Caki2 (cell line): ENCODE data around the gene GKN2. TPM values are rescaled to one million over a fixed set of nuclear protein-coding genes. Genes with fewer than 3 reads are reported as not detected.
"Not testable (repeated sequence)": the region's sequence is repeated elsewhere in the genome, so short reads cannot be mapped to it uniquely, and the experiment has no call there.

Source experiments
- DNase-seq: peaks from one replicate; pipeline ENCODE4 v3.0.0-alpha.2; 2015; ENCODE audit warnings: low read depth
- in situ Hi-C: cut with HindIII; loops from 2 replicates; pipeline ENCODE4 v1.10.0; 2016; ENCODE audit warnings: low sequenced_read_pairs, low pct_unique_long_range_greater_than_20kb, mixed read lengths
- total RNA-seq: library from RNA; depleted of rRNA; stranded (reverse); fragments of >200 nt; shearing (Covaris generic); gene quantifications from 2 replicates; pipeline ENCODE4 v1.2.3, GENCODE V29; 2014; ENCODE audit warnings: low replicate concordance

Gene GKN2
- total RNA-seq, 1 experiment from 2014 or later: not detected

DNA sequence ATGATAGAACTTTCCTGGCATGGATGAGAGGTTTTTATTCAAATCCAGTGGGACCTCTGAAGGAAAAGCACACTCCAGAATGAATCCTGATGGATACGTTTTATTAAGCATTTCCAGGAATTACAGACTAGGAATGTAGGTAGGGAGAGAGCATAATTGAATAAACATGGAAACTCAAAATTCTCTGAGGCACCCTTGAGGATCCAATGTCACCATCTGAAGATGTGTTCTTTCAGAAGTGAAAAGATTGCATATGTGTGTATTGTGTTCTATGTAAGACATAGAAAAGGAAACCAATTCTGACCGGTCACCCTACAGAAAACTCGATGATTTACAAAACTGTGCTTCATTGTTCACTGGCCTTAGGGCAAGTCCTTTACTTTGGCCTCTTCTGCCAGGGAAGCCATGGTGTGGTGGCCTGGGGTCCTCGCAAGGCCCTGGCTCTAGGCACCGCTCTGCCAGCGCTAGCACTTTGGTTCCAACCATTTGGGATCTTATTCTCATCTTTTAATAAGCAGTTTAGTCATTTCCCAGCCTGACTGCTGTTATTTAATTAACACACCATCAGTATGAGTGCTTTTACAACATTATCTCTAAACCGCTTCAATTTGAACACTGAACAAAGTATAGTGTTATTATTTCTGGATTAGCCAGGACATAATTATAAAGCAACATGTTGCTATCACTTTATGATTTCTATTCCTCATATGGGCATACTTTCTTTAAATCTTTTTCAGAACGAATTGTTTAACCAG is 17.2 kb upstream of the GKN2 start:
- in situ Hi-C loops: no loop called here
- DNase-seq: no peak

DNA sequence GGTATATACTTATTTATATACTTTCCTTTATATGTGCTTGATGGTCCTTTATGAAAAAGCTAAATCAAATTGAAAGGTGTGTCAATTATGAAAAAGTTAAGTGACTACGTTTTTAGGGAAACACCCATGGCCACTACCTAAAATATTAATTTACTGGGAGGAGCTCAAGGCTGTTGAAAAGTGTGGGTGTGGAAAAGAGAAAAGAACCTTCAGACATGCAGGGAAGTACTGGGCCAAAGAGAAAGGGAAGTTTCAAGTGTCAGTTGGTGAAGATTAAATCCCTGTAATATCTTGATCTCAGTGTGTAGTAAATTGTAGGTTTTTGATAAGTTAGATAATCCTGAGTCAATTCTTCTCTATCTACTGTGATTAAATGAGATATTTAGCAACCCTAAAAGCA is 15.5 kb upstream of the GKN2 start:
- DNase-seq: no peak
- in situ Hi-C loops: no loop called here

DNA sequence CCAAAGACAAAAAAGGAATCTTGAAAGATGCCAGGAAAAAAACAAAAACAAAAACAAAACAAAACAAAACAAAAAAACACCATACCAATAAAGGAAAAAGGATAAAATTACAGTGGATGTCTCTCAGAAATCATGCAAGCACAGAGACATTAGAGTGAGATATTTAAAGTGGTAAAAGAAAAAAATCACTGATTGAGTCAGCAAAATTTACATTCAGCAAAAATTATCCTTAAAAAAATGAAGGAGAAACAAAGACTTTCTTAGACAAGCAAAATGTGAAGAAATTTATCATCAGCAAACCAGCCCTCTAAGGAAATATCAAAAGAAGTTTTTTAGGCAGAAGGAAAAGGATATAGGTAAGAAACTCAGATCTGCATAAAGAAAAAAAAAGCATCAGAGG is 11.6 kb upstream of the GKN2 start:
- in situ Hi-C loops: no loop called here
- DNase-seq: no peak

DNA sequence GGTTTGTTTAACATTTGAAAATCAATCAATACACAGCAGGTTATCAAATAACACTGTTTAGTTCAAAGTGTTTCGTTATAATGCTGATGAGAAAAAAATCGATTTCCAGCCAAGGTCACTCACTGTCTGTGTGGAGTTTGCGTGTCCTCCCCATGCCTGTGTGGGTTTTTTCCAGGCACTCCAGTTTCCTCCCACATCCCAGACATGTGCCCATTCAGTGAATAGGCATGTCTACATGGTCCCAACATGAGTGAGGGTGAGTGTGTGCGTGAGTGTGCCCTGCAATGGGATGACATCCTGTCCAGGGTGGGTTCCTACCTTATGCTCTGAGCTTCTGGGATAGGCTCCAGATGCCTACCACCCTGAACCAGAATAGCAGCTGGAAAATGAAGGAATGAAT is 8.7 kb upstream of the GKN2 start:
- in situ Hi-C loops: no loop called here
- no peak for DNase-seq

DNA sequence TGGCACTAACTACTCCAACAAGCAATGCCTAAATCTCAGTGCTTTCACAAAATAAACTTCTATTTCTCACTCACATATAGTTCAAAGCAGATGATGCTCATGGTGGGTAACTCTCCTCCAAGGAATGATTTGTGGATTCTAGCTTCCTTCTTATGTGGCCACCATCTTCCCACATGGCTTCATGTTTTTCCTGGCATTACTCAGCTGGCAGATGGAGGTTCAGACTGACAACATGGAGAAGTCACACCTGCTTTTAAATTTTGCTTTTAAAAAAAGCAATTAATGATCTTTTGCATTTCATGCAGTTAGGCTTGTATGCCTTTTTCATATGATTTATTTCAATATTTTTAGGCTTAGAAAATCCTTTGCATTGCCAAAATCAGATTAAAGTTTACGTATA is 6.3 kb upstream of the GKN2 start:
- no peak for DNase-seq
- in situ Hi-C loops: no loop called here

DNA sequence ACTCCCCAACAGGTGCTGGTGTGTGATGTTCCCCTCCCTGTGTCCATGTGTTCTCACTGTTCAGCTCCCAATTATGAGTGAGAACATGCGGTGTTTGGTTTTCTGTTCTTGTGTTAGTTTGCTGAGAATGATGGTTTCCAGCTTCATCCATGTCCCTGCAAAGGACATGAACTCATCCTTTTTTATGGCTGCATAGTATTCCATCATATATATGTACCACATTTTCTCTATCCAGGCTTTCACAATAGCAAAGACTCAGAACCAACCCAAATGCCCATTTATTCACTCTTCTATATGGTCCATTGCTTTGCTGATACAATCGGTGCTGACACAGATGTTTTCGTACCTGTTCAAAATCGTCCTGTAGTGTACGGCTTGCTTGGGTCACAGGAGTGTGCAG is 2.7 kb upstream of the GKN2 start:
- DNase-seq, in situ Hi-C loops: not testable (repeated sequence)

DNA sequence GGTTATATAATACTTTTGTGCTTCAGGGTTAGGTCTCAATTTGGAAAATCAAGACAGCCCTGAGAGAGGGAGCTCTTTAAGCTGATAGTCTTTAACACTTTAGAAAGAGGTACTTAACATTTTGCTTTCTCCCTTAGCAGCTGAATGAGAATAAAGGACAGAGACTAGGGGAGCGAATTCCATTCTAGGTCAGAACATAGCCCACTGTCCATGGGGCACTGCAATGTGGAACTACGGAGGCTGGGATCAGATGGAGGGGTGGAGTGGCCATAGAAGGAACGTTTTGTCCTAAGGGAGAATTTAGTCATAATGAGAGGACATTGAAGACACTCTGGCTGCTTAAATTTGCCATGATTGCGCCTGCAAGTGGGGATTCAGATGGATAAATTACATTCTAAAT is 794 bp downstream of the GKN2 start:
- in situ Hi-C loops: no loop called here
- no peak for DNase-seq

DNA sequence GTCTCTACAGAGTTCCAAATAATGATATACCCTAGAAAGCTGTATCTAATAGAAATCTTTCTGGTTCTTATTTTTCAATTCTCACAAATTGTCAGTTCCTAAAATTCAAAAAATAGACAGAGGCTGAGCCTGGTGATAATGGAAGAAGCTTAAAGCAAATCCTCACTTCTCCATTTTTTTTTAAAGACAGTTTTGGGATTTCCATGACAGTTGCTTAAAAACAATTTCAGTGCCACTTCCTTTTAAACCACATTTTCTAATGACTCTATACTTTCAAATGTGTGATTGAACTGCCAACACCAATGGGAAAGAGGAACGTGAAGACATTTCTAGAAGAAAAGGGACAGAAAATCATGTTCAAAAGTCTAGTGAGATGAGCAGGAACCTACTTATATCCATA is 4.0 kb downstream of the GKN2 start:
- in situ Hi-C loops: no loop called here
- no peak for DNase-seq

DNA sequence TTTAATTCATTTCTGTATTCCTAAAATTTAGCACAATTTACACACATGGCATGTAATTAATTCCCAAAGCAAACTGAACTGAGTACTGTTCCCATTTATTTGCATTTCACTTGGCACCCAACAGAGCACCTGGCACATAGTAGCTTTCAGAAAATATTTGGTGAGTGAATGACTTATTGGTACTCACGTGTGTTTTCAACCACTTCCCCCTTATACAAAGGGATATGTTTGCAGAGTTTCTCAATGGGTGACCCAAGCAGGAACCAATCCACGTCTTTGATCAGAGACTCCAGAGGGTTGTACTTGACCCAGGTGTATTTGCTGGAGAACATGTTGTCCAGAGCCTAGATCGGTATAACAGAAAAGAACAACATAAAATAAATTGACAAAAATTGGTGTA is 6.6 kb downstream of the GKN2 start:
- no peak for DNase-seq
- in situ Hi-C loops: no loop called here

DNA sequence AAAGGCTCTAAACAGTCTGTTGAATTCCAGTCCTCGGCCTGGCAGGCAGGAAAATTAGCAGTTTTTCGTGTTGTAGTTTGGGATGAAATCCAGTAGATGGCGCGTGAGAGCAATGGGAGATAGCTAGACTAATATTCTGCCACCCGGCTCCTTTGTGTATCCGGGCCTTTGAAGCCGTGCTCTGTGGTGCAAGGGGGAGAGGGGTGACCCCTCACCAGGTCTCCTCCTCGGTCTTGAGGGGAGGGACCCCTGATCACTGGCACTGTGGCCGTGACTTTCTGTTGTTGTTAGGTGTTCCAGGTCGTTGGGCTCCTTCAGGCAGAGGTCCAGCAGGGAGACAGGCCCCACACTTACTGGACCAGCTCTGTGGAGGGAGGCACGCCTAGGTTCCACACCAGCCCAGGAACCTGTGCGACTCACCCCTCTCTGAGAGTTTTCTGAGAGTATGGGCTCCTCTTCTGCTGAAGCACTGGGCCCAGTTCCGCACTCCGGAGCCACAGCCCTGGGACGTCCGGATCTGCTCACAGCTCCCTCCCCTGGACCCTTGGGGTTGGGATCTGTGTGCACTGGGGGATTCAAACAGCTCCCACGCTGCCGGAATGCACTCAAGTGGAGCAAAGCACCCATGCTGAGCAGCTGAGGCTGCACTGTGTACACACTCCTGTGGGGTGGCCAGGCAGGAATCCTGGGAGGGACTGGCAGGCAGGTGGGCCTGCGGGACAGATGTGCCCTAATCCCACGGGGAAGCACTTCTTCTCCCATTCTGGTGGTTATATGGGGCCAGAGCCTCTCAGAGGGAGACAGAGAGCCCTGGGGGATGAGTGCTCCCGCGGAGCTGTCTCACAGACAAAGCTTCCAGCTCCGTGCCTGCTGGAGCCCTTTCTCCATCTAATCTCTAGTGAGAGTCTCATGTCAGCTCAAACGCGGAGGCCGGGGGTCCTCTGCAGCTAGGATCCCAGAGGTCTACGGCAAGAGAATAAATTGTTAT is 8.8 kb downstream of the GKN2 start:
- DNase-seq: peak; percentile 57
- in situ Hi-C loops: no loop called here

DNA sequence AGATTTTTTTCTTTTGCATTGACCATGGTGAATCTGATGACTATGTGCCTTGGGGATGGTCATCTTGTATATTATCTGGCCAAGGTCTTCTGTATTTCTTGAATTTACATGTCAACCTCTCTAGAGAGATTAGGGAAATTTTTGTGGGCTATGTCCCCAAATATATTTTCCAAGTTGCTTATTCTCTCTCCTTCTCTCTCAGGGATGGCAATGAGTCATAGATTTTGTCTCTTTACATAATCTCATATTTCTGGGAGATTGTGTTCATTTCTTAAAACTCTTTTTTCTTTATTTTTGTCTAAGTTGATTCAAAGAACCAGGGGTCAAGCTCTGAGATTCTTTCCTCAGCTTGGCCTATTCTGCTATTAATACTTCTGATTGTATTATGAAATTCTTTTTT is 9.9 kb downstream of the GKN2 start:
- DNase-seq: no peak
- in situ Hi-C loops: no loop called here

DNA sequence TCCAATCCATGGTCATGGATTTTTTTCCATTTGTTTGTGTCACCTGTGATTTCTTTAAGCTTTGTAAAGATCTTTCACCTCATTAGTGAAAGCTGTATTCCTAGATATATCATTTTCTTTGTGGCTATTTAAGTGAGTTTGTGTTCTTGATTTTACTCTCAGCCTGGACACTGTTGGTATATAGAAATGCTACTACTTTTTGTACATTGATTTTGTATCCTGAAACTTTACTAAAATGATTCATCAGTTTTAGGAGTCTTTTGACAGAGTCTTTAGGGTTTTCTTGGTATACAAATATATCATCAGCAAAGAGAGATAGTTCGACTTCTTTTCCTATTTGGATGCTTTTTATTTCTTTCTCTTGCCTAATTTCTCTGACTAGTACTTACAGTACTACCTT is 12.3 kb downstream of the GKN2 start:
- no peak for DNase-seq
- in situ Hi-C loops: no loop called here

DNA sequence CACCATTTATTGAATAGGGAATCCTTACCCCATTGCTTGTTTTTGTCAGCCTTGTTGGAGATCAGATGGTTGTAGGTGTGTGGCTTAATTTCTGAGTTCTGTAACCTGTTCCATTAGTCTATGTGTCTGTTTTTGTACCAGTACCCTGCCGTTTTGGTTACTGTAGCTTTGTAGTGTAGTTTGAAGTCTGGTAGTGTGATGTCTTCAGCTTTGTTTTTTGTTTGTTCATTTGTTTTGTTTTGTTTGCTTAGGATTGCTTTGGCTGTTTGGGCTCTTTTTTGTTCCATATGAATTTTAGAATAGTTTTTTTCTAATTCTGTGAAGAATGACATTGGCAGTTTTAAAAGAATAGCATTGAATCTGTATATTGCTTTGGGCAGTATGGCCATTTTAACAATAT is 12.7 kb downstream of the GKN2 start:
- in situ Hi-C loops: no loop called here
- no peak for DNase-seq

DNA sequence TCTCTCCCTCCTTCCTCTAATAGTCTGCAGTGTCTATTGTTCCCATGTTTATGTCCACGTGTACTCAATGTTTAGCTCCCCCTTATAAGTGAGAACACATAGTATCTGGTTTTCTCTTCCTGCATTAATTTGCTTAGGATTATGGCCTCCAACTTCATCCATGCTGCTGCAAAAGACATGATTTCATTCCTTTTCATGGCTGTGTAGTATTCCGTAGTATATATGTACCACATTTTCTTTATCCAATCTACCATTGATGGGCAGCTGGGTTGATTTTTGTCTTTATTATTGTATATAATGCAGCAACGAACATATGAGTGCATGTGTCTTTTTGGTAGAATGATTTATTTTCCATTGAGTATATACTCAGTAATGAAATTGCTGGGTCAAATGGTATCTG is 13.8 kb downstream of the GKN2 start:
- no peak for DNase-seq
- in situ Hi-C loops: no loop called here

DNA sequence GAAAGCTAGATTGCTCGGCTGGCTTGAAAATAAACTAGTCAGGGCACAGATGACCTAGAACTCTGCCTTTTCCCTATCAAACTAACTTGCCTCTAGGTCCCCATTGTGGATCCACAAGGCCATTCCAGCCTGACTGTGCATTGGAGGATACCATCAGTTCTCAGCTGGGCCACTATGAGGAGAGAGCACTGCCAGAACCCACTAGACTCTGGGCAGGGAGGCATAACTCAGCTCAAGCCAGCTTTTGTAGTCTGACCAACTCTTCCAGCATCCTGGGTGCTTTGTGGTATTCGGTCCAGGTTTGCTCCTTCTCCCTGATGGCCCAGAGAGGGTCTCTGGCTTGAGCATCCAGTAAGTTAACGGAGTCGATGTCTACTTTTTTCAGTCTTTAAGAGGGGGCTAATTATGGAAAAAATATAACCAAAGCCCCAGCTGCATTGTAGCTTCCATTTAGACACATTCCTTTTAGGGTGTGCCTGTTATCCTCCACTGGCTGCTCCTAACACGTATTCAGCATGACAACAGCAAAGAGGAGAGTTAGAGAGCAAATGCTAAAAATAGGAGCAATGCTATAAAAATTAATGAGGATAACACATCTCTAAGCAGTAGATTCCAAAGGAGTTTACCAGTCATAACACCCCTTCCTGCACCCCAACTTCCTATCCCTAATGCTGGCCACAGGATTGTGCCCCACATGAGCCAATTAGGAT is 15.2 kb downstream of the GKN2 start:
- in situ Hi-C loops: no loop called here
- DNase-seq: no peak

DNA sequence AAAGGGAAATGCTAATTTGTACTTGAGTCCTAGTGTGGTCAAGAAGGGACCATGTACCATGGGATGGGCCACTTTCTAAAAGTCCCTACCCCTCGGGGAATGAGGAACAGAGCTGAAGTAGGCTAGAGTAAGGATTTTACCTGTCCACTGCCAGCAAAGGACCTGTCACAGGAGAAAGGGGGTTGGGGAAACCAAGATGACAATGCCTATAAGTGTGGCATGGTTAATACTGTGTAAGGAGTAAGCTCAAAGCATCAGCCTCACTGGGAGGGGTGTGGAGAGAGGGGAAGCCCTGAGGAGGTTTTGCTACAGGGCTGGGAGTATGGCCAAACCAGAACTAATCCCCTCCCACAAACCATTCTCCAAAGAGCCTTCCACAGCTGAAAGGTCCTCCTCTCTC is 15.8 kb downstream of the GKN2 start:
- in situ Hi-C loops: no loop called here
- no peak for DNase-seq

DNA sequence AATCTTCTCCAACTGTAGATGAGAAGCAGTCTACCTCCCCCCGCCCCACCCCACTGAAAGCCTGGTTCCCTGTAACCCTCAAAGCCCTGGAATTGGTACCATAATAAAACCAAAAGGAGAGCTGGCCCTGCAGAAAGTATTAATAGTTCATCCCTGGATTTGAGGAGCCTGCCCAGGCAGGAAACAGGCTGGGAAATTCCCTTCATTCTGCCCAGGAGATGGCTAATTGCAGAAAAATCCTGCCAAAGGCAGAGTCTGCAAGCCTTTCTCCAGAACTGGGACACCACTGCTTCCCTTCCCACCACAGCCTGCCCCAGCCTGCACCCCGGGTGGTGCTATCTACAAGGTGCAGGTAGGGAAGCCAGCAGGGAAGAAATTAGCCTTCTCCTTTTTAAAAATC is 16.3 kb downstream of the GKN2 start:
- in situ Hi-C loops: no loop called here

DNA sequence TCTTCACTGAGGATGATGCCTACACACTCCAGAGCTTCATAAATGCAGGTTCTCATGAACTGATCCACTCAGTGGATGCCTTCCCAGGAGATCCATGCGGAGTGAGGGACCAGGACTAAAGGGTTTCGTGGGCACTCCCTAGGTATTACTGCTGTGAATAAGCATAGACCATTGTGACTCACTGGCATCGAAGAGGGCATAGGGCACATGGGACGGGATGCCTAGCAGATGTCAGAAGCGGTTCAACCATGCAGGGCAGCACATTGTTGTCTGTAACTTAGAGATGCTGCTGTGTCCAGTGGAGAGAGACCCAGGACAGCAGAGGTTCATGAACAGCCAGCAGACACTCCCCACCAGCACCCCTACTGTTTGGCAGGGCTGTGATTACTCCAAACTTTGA is 17.2 kb downstream of the GKN2 start:
- in situ Hi-C loops: no loop called here
- DNase-seq: no peak

More for the DNA sequence above, 16.3 kb downstream of the GKN2 start:
- DNase-seq: no peak

DNA sequence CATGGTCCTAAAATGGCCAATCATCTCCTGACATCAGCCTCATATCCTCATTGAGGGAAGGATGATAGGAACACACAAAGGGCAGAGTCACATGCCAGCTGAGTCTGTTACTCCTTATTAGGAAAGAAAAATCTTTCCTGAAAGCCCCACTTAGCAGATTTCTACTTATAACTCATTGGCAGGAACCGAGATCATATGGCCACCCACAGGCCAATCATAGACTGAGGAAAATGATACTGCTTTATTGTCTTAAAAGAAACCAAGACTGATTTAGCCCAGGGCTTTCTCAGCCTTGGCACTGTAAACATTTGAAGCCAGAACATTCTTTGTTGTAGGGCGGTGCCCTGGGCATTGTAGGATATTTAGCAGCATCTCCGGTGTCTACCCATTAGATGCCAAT is 18.7 kb downstream of the GKN2 start:
- DNase-seq: no peak
- in situ Hi-C loops: no loop called here
